HepG2 (cell line): ENCODE results near the gene RASL10B. TPM values are rescaled to one million over a fixed set of nuclear protein-coding genes. Genes with fewer than 3 reads are reported as not detected.
A peak's percentile ranks its signal among the peaks of the same experiment; 100 is the strongest.

Source experiments
- BORCS8-MEF2B ChIP-seq: sonication (generic); formaldehyde crosslinking; IDR thresholded peaks from 2 replicates; pipeline ENCODE4 v1.8.0; 2022; ENCODE audit warnings: mild to moderate bottlenecking, missing genetic modification reagents
- ESRRA ChIP-seq: sonication (generic); formaldehyde crosslinking; IDR thresholded peaks from 2 replicates; pipeline ENCODE4 v1.5.1; 2020; ENCODE audit warnings: mild to moderate bottlenecking, low read depth, missing genetic modification reagents
- FOXP4 ChIP-seq: sonication (generic); formaldehyde crosslinking; IDR thresholded peaks from 2 replicates; pipeline ENCODE4 v1.4.0; 2020; ENCODE audit warnings: missing genetic modification reagents
- HNF4G ChIP-seq, 2 experiments: sonication (generic) in 1 of 2; formaldehyde crosslinking in 1 of 2; IDR thresholded peaks; 2 replicates each; pipeline versions ENCODE4 v1.4.0 to v1.6.1; 2011 to 2020; ENCODE audit warnings: borderline replicate concordance in 2 of 2, low read depth in 2 of 2, mild to moderate bottlenecking in 2 of 2, low read length in 1 of 2, missing genetic modification reagents in 1 of 2, moderate library complexity in 1 of 2
- HNRNPUL1 ChIP-seq: fragments of 200-400 bp; formaldehyde crosslinking; IDR thresholded peaks from 2 replicates; pipeline ENCODE4 v1.6.1; 2017; ENCODE audit warnings: low read depth, mild to moderate bottlenecking, low read length, moderate library complexity
- KLF12 ChIP-seq: sonication (generic); formaldehyde crosslinking; IDR thresholded peaks from 2 replicates; pipeline ENCODE4 v1.4.0; 2020; ENCODE audit warnings: missing genetic modification reagents, borderline replicate concordance
- MTA3 ChIP-seq: sonication (generic); formaldehyde crosslinking; IDR thresholded peaks from 2 replicates; pipeline ENCODE4 v1.4.0; 2020; ENCODE audit warnings: missing genetic modification reagents
- PAXIP1 ChIP-seq: sonication (generic); formaldehyde crosslinking; conservative IDR thresholded peaks from 2 replicates; pipeline ENCODE4 v1.4.0; 2020; ENCODE audit warnings: mild to moderate bottlenecking, missing genetic modification reagents, moderate library complexity
- PHB2 ChIP-seq: fragments of 450-650 bp; IDR thresholded peaks from 2 replicates; pipeline ENCODE4 v1.6.1; 2018; ENCODE audit not compliant: partially characterized antibody
- PITX1 ChIP-seq: sonication (generic); formaldehyde crosslinking; IDR thresholded peaks from 2 replicates; pipeline ENCODE4 v1.5.1; 2020; ENCODE audit warnings: mild to moderate bottlenecking, missing genetic modification reagents
- RFXANK ChIP-seq: IDR thresholded peaks from 2 replicates; pipeline ENCODE4 v1.6.1; 2016
- RFXAP ChIP-seq: sonication (generic); formaldehyde crosslinking; IDR thresholded peaks from 2 replicates; pipeline ENCODE4 v1.4.0; 2020; ENCODE audit warnings: missing genetic modification reagents, borderline replicate concordance
- SMARCE1 ChIP-seq: fragments of 450-650 bp; IDR thresholded peaks from 2 replicates; pipeline ENCODE4 v1.6.1; 2017; ENCODE audit warnings: borderline replicate concordance
- SOX13 ChIP-seq, 3 experiments: fragments of 450-650 bp in 1 of 3; sonication (generic) in 1 of 3; formaldehyde crosslinking in 1 of 3; IDR thresholded peaks in 2 of 3; conservative IDR thresholded peaks in 1 of 3; 2 replicates each; pipeline versions ENCODE4 v1.5.0 to v1.6.1; 2016 to 2020; ENCODE audit warnings: antibody characterized with exemption in 1 of 3, mild to moderate bottlenecking in 1 of 3, missing compliant biosample characterization in 1 of 3, missing genetic modification reagents in 1 of 3, moderate library complexity in 1 of 3
- TGIF2 ChIP-seq: IDR thresholded peaks from 2 replicates; pipeline ENCODE4 v1.6.1; 2016; ENCODE audit warnings: control low read depth, missing compliant biosample characterization
- ZBTB20 ChIP-seq: sonication (generic); formaldehyde crosslinking; IDR thresholded peaks from 2 replicates; pipeline ENCODE4 v1.8.1; 2023; ENCODE audit warnings: missing genetic modification reagents, low read depth, mild to moderate bottlenecking, borderline replicate concordance
- ZMAT5 ChIP-seq: sonication (generic); formaldehyde crosslinking; IDR thresholded peaks from 2 replicates; pipeline ENCODE4 v1.5.0; 2020; ENCODE audit warnings: mild to moderate bottlenecking, low read depth, missing genetic modification reagents, borderline replicate concordance
- ZMYM2 ChIP-seq: sonication (generic); formaldehyde crosslinking; IDR thresholded peaks from 2 replicates; pipeline ENCODE4 v1.8.0; 2022; ENCODE audit warnings: mild to moderate bottlenecking, missing genetic modification reagents
- ZNF264 ChIP-seq: sonication (generic); formaldehyde crosslinking; IDR thresholded peaks from 2 replicates; pipeline ENCODE4 v1.4.0; 2020; ENCODE audit warnings: missing genetic modification reagents
- ZNF331 ChIP-seq: sonication (generic); formaldehyde crosslinking; IDR thresholded peaks from 2 replicates; pipeline ENCODE4 v1.4.0; 2020; ENCODE audit warnings: missing genetic modification reagents
- ZNF501 ChIP-seq: sonication (generic); formaldehyde crosslinking; IDR thresholded peaks from 2 replicates; pipeline ENCODE4 v1.5.1; 2020; ENCODE audit warnings: mild to moderate bottlenecking, moderate library complexity, missing genetic modification reagents
- ZNF7 ChIP-seq: IDR thresholded peaks from 2 replicates; pipeline ENCODE4 v1.6.1; 2016; ENCODE audit warnings: missing biosample characterization, missing genetic modification reagents
- ZNF891 ChIP-seq: sonication (generic); formaldehyde crosslinking; IDR thresholded peaks from 2 replicates; pipeline ENCODE4 v1.5.0; 2020; ENCODE audit warnings: mild to moderate bottlenecking, missing genetic modification reagents
- polyA plus RNA-seq, 8 experiments: library from polyadenylated mRNA; depleted of rRNA in 3 of 8; stranded (reverse) in 7 of 8; unstranded in 1 of 8; fragments of >200 nt; fragmentation: Illumina TruSeq in 4 of 8; extraction: Trizol in 4 of 8; gene quantifications; 2 replicates each; pipeline versions ENCODE4 v1.2.1 to v1.2.3, GENCODE V29; 2011 to 2016; ENCODE audit warnings: low read depth in 4 of 8, missing spikeins in 1 of 8, mixed read lengths in 1 of 8; ENCODE audit not compliant: insufficient read depth in 1 of 8
- total RNA-seq, 5 experiments: library from RNA; depleted of rRNA; stranded (reverse); fragments of >200 nt; fragmentation: Illumina TruSeq; extraction: Trizol; gene quantifications; 2 replicates each; pipeline ENCODE4 v1.2.3, GENCODE V29; 2016; ENCODE audit warnings: low read depth in 1 of 5

RASL10B gene
- total and polyA plus RNA-seq, 2 of the 13 experiments (the other 11 are each of a cell fraction or from before 2014, with no cell fraction given) = 8.8 to 11.0 TPM

- TF ChIP-seq FOXP4 = 0 out of 2 replicates have a peak, but pooled peaks have one; percentile 32
- TF ChIP-seq RFXAP (CRISPR knock-in tag) = 0 out of 2 replicates have a peak, but pooled peaks have one; percentile 20
- TF ChIP-seq ZMYM2 (CRISPR knock-in tag) = no peak
- no peak for TF ChIP-seq PHB2
- TF ChIP-seq RFXANK (CRISPR knock-in tag) = no peak
- peak; percentile 66 for TF ChIP-seq HNF4G (IDR thresholded peaks at IDR 0.05; ENCODE audit: borderline replicate concordance, low read depth, low read length)
- TF ChIP-seq HNF4G (CRISPR knock-in tag; IDR thresholded peaks at IDR 0.05; ENCODE audit: borderline replicate concordance, low read depth) = no peak
- no peak for TF ChIP-seq ZNF501
- no peak for TF ChIP-seq ZMAT5 (CRISPR knock-in tag)
- no peak for TF ChIP-seq SMARCE1
- TF ChIP-seq ZNF264 (CRISPR knock-in tag) = no peak
- no peak for TF ChIP-seq ESRRA (CRISPR knock-in tag)
- peak; percentile 92 for TF ChIP-seq PITX1 (CRISPR knock-in tag)
- TF ChIP-seq PAXIP1 (CRISPR knock-in tag) = peak; percentile 17; the same call in 1 of the 2 replicates
- no peak for TF ChIP-seq SOX13 (IDR thresholded peaks at IDR 0.05)
- TF ChIP-seq SOX13 (CRISPR knock-in tag; conservative IDR thresholded peaks at IDR 0.05 in 1 of 2, IDR thresholded peaks at IDR 0.05 in 1 of 2) = peak in 1 of 2 experiments; percentile 25; a peak in 1 of 4 replicates
- TF ChIP-seq ZNF7 (CRISPR knock-in tag) = 0 out of 2 replicates have a peak, but pooled peaks have one; percentile 5
- TF ChIP-seq ZNF331 (CRISPR knock-in tag) = 0 out of 2 replicates have a peak, but pooled peaks have one; percentile 46
- TF ChIP-seq ZBTB20 (CRISPR knock-in tag) = no peak
- 0 out of 2 replicates have a peak, but pooled peaks have one; percentile 52 for TF ChIP-seq ZNF891 (CRISPR knock-in tag)
- no peak for TF ChIP-seq TGIF2 (CRISPR knock-in tag)
- TF ChIP-seq MTA3 (CRISPR knock-in tag) = no peak
- no peak for TF ChIP-seq HNRNPUL1
- peak; percentile 50; the same call in 1 of the 2 replicates for TF ChIP-seq BORCS8-MEF2B
- no peak for TF ChIP-seq KLF12 (CRISPR knock-in tag)
Observed at GRCh38 chr17:35731239-35731916, at the start of gene RASL10B (continued).
